Astrocyte of the spinal cord (primary cell): ENCODE results near the gene DDX23.
"Not testable (repeated sequence)": the region's sequence is repeated elsewhere in the genome, so short reads cannot be mapped to it uniquely, and the experiment has no call there.

Experiments
- DNase-seq: peaks from one replicate; pipeline ENCODE4 v3.0.0; 2011; ENCODE audit warnings: low read depth, low spot score
- H3K4me3 ChIP-seq: 2 replicates; pipeline ENCODE4 v1.5.1; 2011; ENCODE audit warnings: low read depth, mild to moderate bottlenecking, low read length, moderate library complexity
- in situ Hi-C: cut with HindIII; loops from 2 replicates; pipeline ENCODE4 v1.10.0; 2017; ENCODE audit warnings: low sequenced_read_pairs
- TF ChIP-seq, protein P1 (sequence below): IDR thresholded peaks from 2 replicates; pipeline ENCODE4 v1.5.1; 2012; ENCODE audit warnings: low read depth, mild to moderate bottlenecking, low read length, inconsistent platforms

Gene DDX23

DNA sequence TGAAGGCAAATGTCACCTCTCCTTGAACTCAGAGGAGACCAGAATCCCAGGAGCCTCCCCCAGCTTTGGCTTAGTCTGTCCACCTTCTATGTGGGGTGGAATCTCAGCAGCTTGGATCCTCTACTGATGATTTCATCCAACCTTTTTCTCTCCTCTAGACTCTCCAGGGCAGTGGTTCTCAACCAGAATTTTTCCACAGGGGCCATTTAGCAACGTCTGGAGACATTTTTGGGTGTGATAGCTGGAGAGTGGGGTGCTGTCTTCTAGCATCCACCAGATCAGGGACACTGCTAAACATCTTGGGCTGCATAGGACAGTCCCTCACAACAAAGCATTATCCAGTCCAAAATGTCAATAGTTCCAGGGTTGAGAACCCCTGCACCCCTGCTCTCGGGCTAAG, 4.4 kb upstream of the DDX23 start:
- in situ Hi-C loops, result no loop called here
- no peak for DNase-seq
- TF ChIP-seq, protein P1, sequence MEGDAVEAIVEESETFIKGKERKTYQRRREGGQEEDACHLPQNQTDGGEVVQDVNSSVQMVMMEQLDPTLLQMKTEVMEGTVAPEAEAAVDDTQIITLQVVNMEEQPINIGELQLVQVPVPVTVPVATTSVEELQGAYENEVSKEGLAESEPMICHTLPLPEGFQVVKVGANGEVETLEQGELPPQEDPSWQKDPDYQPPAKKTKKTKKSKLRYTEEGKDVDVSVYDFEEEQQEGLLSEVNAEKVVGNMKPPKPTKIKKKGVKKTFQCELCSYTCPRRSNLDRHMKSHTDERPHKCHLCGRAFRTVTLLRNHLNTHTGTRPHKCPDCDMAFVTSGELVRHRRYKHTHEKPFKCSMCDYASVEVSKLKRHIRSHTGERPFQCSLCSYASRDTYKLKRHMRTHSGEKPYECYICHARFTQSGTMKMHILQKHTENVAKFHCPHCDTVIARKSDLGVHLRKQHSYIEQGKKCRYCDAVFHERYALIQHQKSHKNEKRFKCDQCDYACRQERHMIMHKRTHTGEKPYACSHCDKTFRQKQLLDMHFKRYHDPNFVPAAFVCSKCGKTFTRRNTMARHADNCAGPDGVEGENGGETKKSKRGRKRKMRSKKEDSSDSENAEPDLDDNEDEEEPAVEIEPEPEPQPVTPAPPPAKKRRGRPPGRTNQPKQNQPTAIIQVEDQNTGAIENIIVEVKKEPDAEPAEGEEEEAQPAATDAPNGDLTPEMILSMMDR, result no peak
- H3K4me3 ChIP-seq, result no peak overlapping the region

DNA sequence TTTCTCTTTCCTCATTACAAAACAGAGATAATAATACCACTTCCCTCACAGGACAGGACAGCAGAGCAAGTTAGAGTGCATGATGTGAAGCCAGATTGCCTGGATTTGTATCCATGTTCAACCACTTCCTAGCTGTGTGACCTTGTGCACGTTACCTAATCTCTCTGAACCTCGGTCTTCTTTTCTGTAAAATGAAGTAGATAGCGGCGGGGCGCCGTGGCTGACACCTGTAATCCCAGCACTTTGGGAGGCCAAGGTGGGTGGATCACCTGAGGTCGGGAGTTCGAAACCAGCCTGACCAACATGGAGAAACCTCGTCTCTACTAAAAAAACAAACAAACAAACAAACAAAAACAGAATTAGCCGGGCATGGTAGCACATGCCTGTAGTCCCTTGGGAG, 3.0 kb upstream of the DDX23 start:
- DNase-seq, in situ Hi-C loops, H3K4me3 ChIP-seq: not testable (repeated sequence)

DNA sequence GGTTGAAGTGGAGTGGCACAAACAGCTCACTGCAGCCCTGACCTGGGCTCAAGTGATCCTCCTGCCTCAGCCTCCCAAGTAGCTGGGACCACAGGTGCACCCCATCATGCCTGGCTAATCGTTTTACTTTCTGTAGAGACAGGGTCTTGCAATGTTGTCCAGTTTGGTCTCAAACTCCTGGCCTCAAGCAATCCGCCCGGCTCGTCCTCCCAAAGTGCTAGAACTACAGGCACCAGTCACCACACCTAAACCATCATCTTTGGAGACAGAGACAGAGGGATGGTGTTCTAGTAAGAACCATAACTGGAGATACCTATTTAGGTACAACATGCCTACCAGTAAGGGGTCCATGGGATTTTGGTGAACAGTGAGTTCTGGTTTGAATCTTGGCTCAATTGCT, 2.5 kb upstream of the DDX23 start:
- DNase-seq, result no peak
- no peak overlapping the region for H3K4me3 ChIP-seq
- TF ChIP-seq, protein P1, result no peak
- in situ Hi-C loops, result no loop called here

DNA sequence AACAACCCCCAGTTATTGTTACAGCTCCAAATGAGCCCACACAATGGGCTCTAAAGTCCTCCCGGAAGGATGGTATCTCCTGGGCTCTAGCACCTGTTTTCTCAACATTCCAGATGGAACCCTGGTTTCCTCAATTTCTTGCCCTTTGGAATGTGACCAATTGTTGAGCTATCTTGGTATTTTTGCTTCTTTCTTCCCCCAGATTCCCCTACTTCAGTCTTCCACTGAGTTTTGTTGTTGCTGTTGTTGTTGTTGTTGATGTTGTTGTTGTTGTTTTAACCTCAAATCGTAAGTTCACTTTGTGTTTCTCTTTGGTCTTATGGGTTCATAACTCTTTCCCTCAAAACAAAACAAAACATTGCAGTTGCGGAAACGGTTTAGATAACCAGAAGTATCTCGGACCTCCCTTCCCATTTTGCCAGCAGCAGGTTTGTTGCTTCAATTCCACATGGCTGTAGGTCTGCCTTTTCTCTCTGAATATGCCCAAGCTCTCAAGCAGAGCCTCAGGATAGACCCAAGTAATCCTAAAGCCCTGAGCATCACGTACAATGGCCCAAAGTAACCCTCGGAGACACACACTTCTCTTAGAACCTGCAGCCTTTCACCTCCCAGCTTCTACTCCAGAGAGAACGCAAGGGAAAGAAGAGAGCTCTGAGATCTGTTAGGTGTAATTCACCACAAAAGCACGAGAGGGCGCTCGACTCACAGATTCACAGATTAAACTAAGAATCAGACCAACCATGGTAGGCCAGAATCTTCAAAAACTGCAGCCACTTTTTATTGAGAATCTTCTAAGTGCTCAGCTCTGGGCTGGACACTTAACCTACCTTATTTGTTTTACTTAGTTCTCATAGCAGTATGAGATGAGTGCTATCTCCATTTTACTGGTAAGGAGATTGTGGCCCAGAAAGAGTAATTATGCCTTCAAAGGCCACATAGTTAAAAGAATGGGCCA, 1.0 kb upstream of the DDX23 start:
- TF ChIP-seq, protein P1, result peak; percentile 69
- H3K4me3 ChIP-seq, result peak overlapping the region; percentile 99
- in situ Hi-C loops, result no loop called here
- DNase-seq, result peak; percentile 93

DNA sequence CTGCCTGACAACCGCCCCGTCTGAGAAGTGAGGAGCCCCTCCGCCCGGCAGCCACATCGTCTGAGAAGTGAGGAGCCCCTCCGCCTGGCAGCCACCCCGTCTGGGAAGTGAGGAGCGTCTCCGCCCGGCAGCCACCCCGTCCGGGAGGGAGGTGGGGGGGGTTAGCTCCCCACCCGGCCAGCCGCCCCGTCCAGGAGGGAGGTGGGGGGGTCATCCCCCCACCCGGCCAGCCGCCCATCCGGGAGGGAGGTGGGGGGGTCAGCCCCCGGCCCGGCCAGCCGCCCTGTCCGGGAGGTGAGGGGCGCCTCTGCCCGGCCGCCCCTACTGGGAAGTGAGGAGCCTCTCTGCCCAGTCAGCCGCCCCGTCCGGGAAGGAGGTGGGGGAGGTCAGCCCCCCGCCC, 9.9 kb downstream of the DDX23 start:
- in situ Hi-C loops, DNase-seq, H3K4me3 ChIP-seq: not testable (repeated sequence)

DNA sequence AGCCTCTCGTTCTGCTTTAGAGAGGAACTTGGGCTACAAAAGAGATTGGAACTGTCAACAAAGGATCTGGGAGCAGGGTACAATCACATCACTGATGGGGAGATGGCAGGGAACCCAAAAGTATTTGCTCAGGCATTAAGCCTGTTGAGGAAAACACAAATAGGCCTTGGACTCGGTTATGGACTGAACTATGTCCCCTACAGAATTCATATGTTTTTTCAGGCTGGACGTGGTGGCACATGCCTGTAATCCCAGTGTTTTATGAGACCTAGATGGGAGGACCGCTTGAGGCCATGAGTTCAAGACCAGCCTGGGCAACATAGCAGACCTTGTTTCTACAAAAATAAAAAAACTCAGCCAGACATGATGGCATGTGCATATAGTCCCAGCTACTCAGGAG, 13.9 kb downstream of the DDX23 start:
- TF ChIP-seq, protein P1, result no peak
- H3K4me3 ChIP-seq, result no peak overlapping the region
- no peak for DNase-seq
- in situ Hi-C loops, result no loop called here

DNA sequence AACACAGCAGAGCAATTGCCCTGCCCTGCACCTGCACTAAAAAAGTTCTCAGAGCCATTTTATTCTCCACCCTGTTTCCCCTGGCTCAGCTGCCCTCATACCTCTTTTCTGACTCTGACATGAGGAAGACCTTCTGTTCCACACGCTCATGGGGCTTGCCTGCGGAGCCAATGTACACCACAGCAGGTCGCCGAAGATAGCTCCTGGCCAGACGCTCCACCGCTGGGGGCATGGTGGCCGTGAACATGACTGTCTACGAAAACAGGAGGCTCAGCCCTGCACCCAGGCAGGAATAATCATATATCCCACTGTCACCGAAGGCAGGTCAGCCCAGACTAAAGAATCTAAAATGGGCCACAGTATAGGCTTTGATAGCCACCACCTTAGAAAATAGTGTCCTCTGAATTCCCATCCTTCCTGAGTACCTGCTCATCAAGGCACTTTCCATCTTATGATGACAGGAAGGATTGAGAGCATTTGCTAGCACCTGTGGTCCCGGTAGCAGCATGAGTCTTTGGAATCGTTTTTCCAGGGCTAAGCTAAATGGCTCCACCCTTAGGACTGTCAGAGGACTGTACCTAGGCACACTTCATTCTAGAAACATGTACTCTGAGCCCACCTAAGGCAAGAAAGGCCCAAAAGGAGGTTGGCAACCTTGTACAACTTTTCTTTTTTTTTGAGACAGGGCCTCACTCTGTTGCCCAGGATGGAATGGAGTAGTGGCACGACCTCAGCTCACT, 19.5 kb downstream of the DDX23 start:
- in situ Hi-C loops, result no loop called here
- no peak overlapping the region for H3K4me3 ChIP-seq
- TF ChIP-seq, protein P1, result no peak
- DNase-seq, result no peak
